ENCODE results near the gene TSHR. TPM values are rescaled to one million over a fixed set of nuclear protein-coding genes. Genes with fewer than 3 reads are reported as not detected.

Gene TSHR
- total RNA-seq, 1 experiment from 2014 or later: not detected

DNA sequence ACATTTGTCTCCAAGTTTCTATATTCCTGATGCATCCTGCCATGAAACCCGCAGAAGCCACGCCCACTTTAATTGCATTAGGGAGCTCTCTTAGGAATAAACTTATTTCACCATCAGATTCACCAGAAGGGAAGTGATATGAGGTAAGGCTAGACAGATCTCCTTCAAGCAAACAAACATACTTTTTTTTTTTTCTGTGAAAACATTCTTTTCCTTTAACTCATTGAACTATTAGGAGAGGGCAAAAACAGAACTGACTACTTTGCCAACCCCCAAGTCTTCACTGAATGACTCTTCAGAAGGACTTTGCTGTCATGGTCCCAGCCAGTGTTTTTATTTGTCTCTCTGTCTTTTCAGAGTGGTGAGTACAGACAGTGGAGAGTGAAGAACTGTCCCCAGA, 216.9 kb downstream of the TSHR start:
- H3K4ac ChIP-seq (ENCODE audit: low read depth, low read length): no peak overlapping the region
- peaks cover 10% of the 10 kb centered on the region for H3K23me2 ChIP-seq (ENCODE audit: insufficient read length, low read depth, low read length, poor library complexity, severe bottlenecking)
- H2BK15ac ChIP-seq (ENCODE audit: low read depth, low read length): no peak overlapping the region
- H3K18ac ChIP-seq (ENCODE audit: insufficient read length, low read depth, low read length): no peak overlapping the region
- no peaks in the 10 kb centered on the region for H3K27me3 ChIP-seq (ENCODE audit: insufficient read depth, low read length)
- H2BK12ac ChIP-seq (ENCODE audit: insufficient read length, low read depth, low read length): no peak overlapping the region
- H3K23ac ChIP-seq (ENCODE audit: insufficient read length, low read depth, low read length): no peak overlapping the region
- H3K4me1 ChIP-seq (ENCODE audit: insufficient read depth, low read length): no peaks in the 10 kb centered on the region
- no peak overlapping the region for H2BK5ac ChIP-seq (ENCODE audit: insufficient read length, low read length)
- H2BK20ac ChIP-seq (ENCODE audit: low read depth, low read length, poor library complexity, severe bottlenecking): no peak overlapping the region
- no peak overlapping the region for H3K27ac ChIP-seq (ENCODE audit: insufficient read length, low read depth, low read length)
- H4K8ac ChIP-seq (replicated peaks; ENCODE audit: insufficient read length, low read depth, low read length): no peak overlapping the region
- peaks cover 0 to 9% (median 5%) of the 10 kb centered on the region in 3 experiments; a peak in 4 of 7 replicates for H3K36me3 Mint-ChIP-seq (ENCODE audit: insufficient read depth in 1 of 3, low read depth in 3 of 3)
- H3K27ac Mint-ChIP-seq: no peak overlapping the region
- no peaks in the 10 kb centered on the region for H3K79me2 ChIP-seq (ENCODE audit: insufficient read depth, low read length)
- peaks cover 11% of the 10 kb centered on the region in 2 experiments for H3K4me1 Mint-ChIP-seq
- H3K79me1 ChIP-seq (ENCODE audit: insufficient read depth, low read depth, low read length, poor library complexity, severe bottlenecking): no peaks in the 10 kb centered on the region
- no peak overlapping the region for H2AFZ ChIP-seq (ENCODE audit: low read length)
- H3K14ac ChIP-seq (ENCODE audit: insufficient read depth, low read length): no peak overlapping the region
- H3K4me3 Mint-ChIP-seq: no peak overlapping the region
- no CpG with 5 or more reads among the region's 2 CpGs for WGBS (ENCODE audit: extremely low coverage, insufficient read length, low lambda C conversion rate)
- TF ChIP-seq, protein P1, sequence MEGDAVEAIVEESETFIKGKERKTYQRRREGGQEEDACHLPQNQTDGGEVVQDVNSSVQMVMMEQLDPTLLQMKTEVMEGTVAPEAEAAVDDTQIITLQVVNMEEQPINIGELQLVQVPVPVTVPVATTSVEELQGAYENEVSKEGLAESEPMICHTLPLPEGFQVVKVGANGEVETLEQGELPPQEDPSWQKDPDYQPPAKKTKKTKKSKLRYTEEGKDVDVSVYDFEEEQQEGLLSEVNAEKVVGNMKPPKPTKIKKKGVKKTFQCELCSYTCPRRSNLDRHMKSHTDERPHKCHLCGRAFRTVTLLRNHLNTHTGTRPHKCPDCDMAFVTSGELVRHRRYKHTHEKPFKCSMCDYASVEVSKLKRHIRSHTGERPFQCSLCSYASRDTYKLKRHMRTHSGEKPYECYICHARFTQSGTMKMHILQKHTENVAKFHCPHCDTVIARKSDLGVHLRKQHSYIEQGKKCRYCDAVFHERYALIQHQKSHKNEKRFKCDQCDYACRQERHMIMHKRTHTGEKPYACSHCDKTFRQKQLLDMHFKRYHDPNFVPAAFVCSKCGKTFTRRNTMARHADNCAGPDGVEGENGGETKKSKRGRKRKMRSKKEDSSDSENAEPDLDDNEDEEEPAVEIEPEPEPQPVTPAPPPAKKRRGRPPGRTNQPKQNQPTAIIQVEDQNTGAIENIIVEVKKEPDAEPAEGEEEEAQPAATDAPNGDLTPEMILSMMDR (conservative IDR thresholded peaks at IDR 0.05): no peak
- no peak overlapping the region for H4K91ac ChIP-seq (ENCODE audit: insufficient read length, low read depth, low read length)
- no peak overlapping the region for H3K9ac ChIP-seq (ENCODE audit: extremely low read depth, insufficient read length, low read length)
- peaks cover 2% of the 10 kb centered on the region for H4K20me1 ChIP-seq (ENCODE audit: control insufficient read depth, insufficient read depth, insufficient read length)
- no peak overlapping the region for H3T11ph ChIP-seq (ENCODE audit: low read length)
- H4K5ac ChIP-seq (ENCODE audit: insufficient read length, low read depth, low read length): no peak overlapping the region
- H2AK5ac ChIP-seq (ENCODE audit: insufficient read length, low read length): no peak overlapping the region
- H3K9me3 ChIP-seq (ENCODE audit: control insufficient read depth, low read depth, low read length): no peaks in the 10 kb centered on the region
- H3K4me2 ChIP-seq (ENCODE audit: insufficient read depth, insufficient read length, low read length): no peak overlapping the region
- no peak for DNase-seq
- no peak overlapping the region for H2BK120ac ChIP-seq (ENCODE audit: low read depth, low read length, poor library complexity, severe bottlenecking)
- H3K56ac ChIP-seq (ENCODE audit: insufficient read length, low read depth, low read length): no peak overlapping the region
- no peaks in the 10 kb centered on the region for H3K9me3 Mint-ChIP-seq
- no peaks in the 10 kb centered on the region for H3K27me3 Mint-ChIP-seq (ENCODE audit: low read depth)

All from H9 (cell line).